Left ventricle myocardium superior (tissue), 1 donor: ENCODE results near the gene PRKD2. TPM values are rescaled to one million over a fixed set of nuclear protein-coding genes. Genes with fewer than 3 reads are reported as not detected.
A peak's percentile ranks its signal among the peaks of the same experiment; 100 is the strongest.

Source experiments
- ATAC-seq: fragments of 200-7000 bp; cut with Tn5 transposase; one replicate; pipeline ENCODE4 v1.9.1; 2020; ENCODE audit warnings: mild to moderate bottlenecking, moderate library complexity
- DNase-seq: peaks from one replicate; pipeline ENCODE4 v3.0.0-alpha.2; 2020
- intact Hi-C: fragments of 100-400 bp; cut with micrococcal nuclease; formaldehyde crosslinking; loops from one replicate; pipeline ENCODE4 v1.11.0; 2022
- total RNA-seq: library from RNA; stranded (reverse); fragmentation: NEBNext Ultra II Directional; extraction: Animal tissue kit (Norgen Biotek cat#: 25700); gene quantifications from one replicate; pipeline ENCODE4 v1.2.1, GENCODE V29; 2021
- donor health status: DM: no; HTN: yes; CAD: no; lungs with severe emphysema.

PRKD2 gene
- total RNA-seq, 1 donor from 2014 or later: 9.3 TPM

DNA sequence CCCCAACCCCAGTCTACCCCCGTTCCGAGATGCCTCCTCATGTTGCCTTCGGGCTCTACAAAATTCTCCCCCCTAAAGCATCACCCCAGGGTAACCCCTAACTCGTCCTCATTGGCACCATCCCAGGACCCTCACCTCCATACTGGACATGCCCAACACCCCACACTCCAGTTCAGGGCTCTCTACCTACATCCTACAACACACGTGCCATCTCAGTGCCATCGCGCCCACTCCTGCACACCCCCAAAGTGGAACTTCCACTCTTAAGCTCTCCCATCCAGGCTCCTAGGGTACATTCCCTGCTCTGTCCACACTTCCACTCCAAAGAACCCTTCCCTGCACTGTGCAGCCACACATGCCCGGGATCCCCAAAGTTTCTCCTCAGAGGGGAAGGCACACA, 28.1 kb upstream of the PRKD2 start:
- ATAC-seq (peak; percentile 8), DNase-seq (no peak)
- intact Hi-C loops: no loop called here

DNA sequence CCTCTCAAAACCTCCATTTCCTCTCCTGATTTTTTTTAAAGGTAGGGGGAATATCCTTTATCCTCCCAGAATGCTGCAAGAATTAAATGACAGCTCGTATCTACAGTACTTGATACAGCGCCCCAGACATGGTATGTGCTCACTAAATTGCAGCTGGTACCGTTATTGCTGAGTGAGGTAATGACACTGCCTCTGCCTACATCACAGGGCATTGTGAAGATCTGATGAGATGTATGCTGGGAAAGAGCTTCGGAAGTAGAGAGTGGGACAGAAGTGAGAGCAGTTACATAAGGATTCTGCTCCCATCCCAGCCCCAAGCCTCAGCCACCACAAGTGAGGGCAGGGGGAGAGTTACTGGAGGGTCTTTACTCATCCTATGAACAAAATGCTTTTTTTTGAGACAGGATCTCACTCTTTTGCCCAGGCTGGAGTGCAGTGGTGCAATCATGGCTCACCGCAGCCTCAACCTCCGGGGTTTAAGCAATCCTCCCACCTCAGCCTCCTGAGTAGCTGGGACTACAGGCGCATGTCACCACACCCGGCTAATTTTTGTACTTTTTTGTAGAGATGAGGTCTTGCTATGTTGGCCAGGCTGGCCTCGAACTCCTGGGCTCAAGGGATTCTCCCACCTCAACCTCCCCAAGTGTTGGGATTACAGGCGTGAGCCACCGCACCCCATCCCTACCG, 27.2 kb upstream of the PRKD2 start:
- intact Hi-C loops: no loop called here
- ATAC-seq: no peak

DNA sequence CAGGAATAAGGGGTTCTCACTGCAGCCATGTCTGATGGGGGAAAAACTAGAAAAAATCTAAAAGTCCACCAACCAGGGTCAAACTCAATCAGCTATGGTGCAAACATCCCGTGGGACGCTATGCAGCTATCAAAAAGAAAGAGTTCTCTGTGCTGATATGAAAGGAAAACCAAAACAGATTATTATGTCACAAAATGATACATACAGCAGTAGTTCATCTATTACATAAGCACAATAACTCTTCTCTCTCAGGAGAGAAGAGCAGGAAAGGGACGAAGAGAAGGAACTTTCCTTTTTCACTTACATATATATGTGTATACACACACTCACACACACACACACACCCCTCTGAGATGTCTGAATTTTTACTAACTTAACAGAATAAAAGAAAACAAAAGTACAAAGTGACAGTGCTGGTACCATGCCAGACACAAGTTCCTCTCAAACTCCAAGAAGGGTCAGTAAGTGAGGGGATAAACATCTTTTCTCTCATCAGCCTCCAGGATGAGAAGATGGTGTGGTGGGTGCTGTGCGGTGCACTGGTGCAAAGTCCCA, 26.1 kb upstream of the PRKD2 start:
- intact Hi-C loops: no loop called here
- no peak for ATAC-seq
- no peak for DNase-seq

More for the DNA sequence above, 27.2 kb upstream of the PRKD2 start:
- DNase-seq: no peak

DNA sequence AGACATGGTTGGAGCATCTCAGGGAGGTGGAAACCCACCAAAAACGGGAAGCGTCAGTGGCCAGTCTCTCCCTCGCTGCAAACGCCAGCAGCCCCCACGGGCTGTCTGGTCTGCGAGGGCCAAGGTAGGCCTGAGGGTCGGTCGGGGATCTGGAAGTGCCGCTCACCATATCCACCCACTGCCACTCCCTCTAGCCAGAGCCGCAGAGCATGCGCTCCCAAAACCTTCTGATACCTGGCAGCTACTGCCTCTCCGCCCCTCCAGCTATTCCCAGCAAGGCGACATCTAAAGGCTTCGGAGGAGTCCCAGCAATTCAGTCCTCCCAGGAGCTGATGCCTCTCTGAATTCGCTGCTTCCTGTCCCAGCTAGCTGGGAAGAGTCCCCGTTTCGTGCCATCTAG, 24.5 kb upstream of the PRKD2 start:
- DNase-seq: no peak
- ATAC-seq: no peak

DNA sequence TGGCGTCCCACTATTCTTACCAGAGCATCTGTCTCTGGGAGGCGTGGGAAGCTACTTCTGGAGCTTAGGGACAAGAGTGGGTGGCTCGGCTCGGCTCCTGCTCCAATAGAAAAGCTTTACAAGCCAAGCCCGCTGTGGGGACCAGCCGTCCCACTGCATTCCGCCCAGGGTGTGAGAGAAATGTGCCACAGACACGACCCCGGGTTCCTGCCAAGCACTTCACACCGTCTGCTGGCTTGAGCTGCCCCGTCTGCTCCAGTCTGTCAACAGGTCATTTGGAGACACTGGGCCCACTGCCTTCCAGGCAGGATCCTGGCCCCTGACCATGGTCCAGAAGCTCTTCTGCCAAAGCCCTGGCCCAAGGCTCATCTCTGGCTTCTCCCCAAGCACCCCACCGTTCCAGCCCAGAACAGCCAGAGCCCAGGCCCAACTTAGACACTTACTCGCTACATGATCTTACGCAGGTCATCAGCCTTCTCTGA, 22.4 kb upstream of the PRKD2 start:
- intact Hi-C loops: no loop called here
- DNase-seq (peak; percentile 93), ATAC-seq (peak; percentile 91)

More for the DNA sequence above, 24.5 kb upstream of the PRKD2 start:
- intact Hi-C loops: no loop called here

DNA sequence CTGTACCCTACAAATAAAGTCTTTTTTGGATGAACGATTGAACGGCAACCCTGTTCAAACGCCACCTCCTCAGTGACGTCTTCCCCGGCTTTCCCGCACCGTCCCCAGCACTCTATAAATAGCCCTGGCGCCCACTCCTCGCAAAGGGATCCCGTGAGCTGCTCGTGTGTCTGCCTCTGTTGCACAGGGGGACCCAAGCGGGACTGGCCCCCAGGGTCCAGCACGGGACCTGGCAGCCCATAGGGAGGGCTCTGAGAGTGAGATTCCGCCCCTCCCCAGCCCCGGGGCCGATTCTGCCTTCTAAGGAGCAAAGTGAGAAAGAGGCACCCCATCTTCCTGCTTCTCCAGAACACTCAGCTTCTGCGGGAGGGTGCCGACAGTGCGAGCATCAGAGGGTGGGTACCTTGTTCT, 20.9 kb upstream of the PRKD2 start:
- DNase-seq (peak; percentile 31), ATAC-seq (no peak)
- intact Hi-C loops: no loop called here

DNA sequence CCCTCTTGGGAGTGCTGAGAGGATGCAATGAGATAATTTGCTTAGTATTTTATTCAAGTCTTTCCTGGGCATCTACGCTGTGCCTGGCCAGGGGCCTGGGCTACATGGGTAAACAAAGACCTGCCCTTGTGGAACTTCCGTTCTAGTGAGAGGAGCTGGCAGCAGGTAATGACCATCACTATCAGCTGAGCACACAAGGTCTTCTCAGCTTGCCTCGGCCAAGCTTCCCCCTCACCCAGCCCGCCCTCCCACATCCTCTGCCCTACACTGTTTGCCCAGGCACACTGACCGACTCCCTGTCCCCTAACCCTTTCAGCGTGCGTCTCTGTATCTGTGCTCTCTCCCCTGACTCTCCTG, 20.4 kb upstream of the PRKD2 start:
- peak; percentile 27 for DNase-seq
- ATAC-seq: peak; percentile 0
- intact Hi-C loops: no loop called here

DNA sequence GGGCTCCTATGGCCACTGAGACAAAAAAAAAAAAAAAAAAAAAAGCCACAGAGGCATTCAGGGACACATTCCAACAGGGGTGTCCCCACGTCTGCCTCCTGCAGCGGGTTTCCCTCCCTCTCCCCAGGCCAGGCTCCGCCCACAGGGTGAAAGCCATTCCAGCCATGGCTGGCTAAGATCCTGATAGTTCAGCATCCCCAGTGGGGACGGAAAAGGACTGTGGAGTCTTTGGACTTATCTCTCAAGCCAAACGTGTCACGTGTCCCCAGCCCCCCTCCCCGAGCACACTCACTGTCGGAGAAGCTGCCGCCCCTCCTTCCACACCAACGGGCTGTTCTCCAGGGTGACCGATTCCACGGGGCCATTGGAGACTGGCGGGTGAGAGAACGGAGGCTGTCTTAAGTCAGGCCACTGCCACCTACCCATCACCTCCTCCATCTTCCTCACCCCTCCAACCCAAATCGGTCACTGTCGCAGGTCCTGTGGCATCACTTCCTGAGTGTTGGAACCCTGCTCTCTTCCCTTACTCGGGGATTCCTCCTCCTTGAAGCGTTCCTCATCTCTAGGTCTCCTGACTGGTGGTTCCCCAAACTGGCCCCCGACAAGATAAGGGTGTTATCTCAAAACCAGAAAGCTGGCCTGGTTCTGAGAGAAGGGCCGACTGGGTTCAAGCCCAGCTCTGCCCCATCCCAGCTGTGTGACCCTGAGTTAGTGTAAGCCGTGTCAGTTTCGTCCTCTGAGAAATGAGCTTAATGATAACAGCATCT, 19.8 kb upstream of the PRKD2 start:
- DNase-seq (peak; percentile 74), ATAC-seq (peak; percentile 32)
- intact Hi-C loops: no loop called here

GRCh38 chr19:46733690-46734292, 16.9 kb upstream of the PRKD2 start:
- DNase-seq (peak; percentile 29), ATAC-seq (no peak)
- intact Hi-C loops: no loop called here

DNA sequence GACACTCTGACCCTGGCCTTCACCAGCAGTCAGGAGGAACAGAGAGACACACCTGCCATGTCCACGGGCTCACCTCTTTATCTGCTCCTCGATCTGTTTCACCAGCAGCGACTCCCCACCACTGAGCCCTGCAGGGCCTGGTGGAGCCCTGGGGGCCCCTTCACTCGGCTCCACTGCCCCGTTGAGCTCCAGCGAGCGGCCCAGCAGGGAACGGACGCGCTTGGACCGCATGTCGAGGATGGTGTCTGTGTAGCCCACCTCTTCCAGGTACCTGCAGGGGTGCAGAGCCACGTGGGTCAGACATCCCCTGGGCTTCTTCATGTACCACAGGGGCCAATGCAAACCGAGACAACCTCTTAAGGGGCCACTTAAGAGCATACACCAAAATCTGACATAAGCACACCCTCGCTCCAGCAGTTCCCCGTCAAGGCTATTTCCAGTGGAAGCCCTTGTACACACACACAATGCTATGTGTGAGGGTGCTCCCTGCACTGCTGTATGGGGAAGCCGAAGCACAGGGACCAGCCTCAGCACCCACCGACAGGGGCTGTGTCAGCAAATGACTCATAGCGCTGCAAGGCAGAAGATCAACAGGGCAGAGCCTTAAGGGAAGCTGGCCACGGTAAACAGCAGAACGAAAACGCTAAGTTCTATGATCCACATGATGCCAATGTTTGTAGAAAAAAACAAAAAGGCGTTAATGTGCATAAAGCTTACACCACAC, 16.2 kb upstream of the PRKD2 start:
- ATAC-seq (peak; percentile 17), DNase-seq (peak; percentile 49)
- intact Hi-C loops: no loop called here

GRCh38 chr19:46732172-46732938, 15.4 kb upstream of the PRKD2 start:
- no peak for DNase-seq

GRCh38 chr19:46731584-46731983, 14.7 kb upstream of the PRKD2 start:
- no peak for ATAC-seq
- DNase-seq: peak; percentile 37
- intact Hi-C loops: no loop called here

More at GRCh38 chr19:46732172-46732938, 15.4 kb upstream of the PRKD2 start:
- intact Hi-C loops: no loop called here
- ATAC-seq: no peak

DNA sequence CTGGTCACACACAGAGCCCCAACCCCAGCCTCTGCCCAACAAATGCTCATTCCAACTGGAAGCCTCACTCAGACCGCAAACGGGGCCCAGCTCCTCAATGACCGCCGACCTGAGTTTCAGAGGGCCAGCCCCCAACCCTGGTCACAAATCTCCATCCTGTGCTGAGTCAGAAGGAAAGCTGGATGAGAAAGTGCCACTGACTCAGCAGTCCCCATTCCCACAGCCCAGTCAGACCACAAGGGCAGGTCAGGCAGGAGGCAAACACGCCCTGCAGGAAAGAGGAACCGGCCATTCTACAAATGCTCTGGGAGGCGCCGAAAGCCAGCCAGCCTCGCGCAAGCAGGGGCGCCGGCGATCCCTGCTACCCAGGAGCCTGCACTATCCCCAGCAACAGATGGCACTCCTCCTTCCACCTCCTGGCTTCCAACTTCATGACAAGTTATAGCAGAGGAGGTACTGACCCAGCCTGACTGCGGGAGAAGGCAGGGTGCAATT, 14.1 kb upstream of the PRKD2 start:
- DNase-seq (peak; percentile 59), ATAC-seq (peak; percentile 5)
- intact Hi-C loops: no loop called here

DNA sequence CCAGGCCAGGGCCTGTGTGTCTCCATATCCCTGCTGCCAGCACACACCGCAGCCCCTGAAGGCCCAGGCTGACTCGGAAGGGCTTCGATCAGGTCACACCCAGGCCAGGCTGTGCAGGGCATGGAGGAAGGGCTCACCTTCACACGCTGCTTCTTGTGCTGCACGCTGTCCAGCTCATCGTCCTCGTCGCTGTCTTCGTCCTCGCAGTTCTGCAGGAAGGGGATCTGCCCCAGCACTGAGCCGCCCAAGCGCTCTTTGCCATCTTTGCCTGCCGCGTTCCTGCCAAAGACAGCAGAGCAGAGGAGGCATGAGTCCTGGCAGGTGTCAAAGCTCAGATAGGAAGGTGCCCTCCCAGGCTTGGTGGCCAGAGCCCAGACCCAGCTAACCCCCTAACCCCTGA, 13.7 kb upstream of the PRKD2 start:
- DNase-seq (no peak), ATAC-seq (no peak)
- intact Hi-C loops: no loop called here

- intact Hi-C loops: no loop called here
- DNase-seq: no peak
- no peak for ATAC-seq
These were observed 13.3 kb upstream of the PRKD2 start for GRCh38 chr19:46730187-46730586.

DNA sequence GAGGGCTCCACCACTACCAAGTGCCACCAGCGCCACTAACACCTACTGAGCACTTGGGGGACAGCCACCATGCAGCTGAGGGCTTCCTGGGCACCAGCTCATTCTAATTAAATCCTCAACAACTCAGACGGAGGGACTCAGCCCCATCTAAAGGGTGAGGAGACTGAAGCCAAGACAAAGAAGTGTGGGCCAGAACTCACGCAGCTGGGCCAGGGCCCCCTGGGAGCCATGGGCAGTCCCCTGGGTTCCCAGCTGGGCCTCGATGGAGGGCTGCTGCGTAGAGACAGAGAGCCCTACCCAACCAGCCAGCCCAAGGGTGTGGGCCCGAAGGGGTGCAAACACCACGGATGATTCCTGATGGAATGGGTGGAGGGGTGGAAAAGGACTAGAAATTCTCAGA, 12.8 kb upstream of the PRKD2 start:
- ATAC-seq: no peak
- intact Hi-C loops: no loop called here
- DNase-seq: no peak

DNA sequence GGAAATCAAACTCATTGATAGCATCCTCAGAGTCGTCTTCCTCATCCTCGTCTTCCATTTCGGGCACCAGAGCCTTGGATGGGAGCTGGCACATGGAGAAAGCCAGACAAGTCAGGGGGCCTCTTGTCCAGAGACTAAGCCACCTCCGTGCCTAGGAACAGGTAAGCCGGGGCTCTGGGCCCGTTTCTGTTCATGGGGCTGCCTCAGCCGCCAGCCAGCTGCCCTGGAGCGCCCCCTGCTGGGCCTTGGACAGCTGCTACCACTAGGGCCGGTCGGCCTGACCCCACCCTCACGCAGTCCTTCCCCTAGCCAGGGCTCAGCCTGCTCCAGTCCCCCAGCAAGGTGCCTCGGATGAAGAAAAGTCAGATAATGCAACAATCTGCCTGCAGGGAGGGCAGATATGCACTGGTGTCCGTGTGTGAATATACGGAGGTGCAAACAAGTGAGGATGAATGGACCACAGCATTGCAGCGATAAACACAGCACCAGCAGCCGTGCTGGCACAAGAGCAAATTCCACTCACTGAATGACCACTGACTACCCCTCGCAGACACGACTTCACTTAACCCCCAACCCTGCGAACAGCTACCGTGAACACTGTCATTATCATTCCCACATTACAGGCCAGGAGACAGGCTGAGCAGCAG, 11.9 kb upstream of the PRKD2 start:
- intact Hi-C loops: no loop called here
- DNase-seq (peak; percentile 88), ATAC-seq (peak; percentile 75)

- ATAC-seq (peak; percentile 44), DNase-seq (peak; percentile 65)
- intact Hi-C loops: no loop called here
These were observed 11.3 kb upstream of the PRKD2 start for GRCh38 chr19:46728208-46728607.
